Stimulated activated CD4-positive, alpha-beta T cell treated with anti-CD3 and anti-CD28 coated beads, TNF-alpha, amount 100 ng/mL, for 24 hours (primary cell): ENCODE measurements around the gene HNRNPH1.
"Not testable (repeated sequence)": the region's sequence is repeated elsewhere in the genome, so short reads cannot be mapped to it uniquely, and the experiment has no call there.

Source experiments
- DNase-seq, 3 experiments: peaks; one replicate each; pipeline ENCODE4 v3.0.0-alpha.2; 2020; ENCODE audit warnings: low read depth in 3 of 3

The HNRNPH1 gene

GRCh38 chr5:179623003-179623905 lies at the start of gene HNRNPH1:
HNRNPH1 (minus strand) TSS chr5:179623671; CDS start chr5:179623133, 538 bp downstream.
- DNase-seq, result peak; percentile 97

DNA sequence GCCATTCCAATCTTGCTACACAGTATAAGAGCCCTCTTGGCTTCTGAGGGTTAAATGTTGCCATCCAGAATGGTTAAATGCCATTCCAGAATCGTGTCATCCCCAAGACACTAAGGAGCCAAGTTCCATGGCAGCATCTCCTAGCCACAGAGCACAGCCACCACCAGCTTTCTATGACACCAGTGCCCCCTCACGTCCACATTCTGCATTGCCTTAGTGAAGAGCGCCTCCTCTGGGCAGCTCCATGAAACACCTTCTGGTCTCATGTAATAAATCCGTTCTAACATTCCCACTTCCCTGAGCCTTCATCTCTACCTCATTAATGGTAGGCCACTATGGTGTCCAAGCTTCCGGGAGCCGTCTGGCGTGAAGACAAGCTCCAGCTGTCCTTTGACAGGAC lies 44.9 kb upstream of the HNRNPH1 start:
- peak in 1 of 3 experiments; percentile 22 for DNase-seq

DNA sequence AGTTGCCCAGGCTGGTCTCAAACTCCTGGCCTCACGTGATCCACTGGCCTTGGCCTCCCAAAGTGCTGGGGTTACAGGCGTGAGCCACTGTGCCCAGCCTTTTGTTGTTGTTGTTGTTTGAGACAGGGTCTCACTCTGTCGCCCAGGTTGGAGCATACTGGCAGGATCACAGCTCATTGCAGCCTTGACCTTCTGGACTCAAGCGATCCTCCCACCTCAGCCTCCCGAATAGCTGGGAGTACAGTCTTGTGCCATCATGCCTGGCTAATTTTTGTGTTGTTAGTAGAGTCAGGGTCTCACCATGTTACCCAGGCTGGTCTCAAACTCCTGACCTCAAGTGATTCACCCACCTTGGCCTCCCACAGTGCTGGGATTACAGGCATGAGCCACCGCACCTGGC lies 38.2 kb upstream of the HNRNPH1 start:
- not testable (repeated sequence) for DNase-seq

- DNase-seq, result not testable (repeated sequence)
Measured at GRCh38 chr5:179658179-179658856, 34.8 kb upstream of the HNRNPH1 start.

DNA sequence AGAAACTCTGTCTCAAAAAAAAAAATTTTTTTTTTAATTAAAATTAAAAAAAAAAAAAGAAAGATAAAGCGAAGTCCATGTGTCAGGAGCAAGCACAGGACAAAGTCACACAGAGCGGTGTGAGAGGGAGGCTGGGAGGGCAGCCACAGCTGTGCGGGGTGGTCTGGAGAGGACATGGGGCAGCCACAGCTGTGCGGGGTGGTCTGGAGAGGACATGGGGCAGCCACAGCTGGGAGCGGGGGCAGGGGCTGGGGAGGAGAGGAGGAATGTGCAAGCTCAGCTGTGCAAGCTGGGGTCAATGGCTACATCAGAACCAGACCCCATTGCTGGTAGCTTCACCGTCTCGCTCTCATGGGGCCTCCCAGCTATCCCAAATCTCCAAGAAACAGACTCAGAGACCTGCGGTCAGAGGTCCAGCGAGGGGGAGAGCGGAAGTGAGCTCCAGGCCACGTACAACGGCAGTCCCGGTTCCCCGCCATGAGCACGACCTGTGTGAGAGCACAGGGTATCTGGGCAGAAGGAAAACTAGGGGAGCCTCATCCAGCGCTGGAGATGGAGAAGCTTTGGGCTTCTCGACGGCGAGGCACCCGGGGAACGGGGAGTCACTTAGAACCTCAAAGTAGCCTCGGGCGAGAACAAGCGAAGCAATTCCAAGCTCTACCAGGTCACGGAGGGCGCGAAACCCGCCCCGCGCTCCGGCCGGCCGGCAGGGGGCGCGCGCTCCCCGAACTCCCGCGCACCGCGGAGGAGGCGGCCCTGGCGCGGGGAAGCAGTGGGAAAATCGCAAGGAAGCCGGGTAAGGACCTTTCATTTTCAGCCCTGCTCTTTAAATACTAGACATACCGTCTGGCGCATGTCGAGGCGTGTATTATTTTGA lies 34.1 kb upstream of the HNRNPH1 start:
- not testable (repeated sequence) for DNase-seq

GRCh38 chr5:179653135-179653534 lies 29.7 kb upstream of the HNRNPH1 start:
- DNase-seq, result not testable (repeated sequence)

- not testable (repeated sequence) for DNase-seq
Measured at GRCh38 chr5:179650245-179650644, 26.8 kb upstream of the HNRNPH1 start.

GRCh38 chr5:179649166-179649703 lies 25.8 kb upstream of the HNRNPH1 start:
- not testable (repeated sequence) for DNase-seq

DNA sequence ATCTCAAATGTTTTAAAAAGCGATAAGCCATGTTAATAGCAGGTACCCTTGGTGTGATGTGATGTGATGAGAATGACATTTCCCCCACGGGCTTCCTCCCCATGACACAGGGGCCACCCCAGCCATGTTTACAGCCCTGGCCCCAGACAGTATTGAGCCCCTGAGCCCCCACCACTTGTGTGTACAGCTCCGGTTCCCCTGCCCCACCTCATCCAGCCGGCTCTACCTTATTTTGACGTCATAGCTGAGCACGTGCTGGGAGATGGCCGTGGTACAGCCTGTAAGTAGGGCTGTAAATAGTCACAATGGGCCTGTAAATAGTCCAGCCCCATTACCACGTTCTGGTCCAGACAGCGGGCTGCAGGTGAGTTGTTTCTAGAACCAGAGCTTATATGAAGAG lies 24.9 kb upstream of the HNRNPH1 start:
- DNase-seq, result no peak

DNA sequence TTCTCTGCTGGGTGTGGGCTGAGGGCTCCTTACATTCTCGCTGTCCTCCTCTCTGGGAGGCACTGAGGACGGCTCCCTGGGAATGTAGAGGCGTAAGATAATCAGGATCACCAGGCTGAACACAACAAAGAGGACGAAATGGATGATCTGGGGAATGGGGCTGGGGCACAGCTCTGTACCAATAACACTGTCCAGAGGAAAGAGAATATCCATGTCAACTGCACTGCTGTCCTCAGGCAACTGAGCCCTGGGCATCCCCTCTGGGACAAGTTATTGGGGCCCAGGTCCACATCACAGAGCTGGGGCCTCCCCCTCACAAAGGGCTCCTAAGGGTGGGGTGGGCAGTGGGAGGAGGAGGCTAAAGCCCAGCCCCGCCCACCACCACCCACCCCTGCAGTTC lies 21.3 kb upstream of the HNRNPH1 start:
- not testable (repeated sequence) for DNase-seq

- DNase-seq, result not testable (repeated sequence)
Measured at GRCh38 chr5:179643141-179643920, 19.9 kb upstream of the HNRNPH1 start.

- DNase-seq, result not testable (repeated sequence)
Measured at GRCh38 chr5:179642626-179643025, 19.2 kb upstream of the HNRNPH1 start.

GRCh38 chr5:179641745-179642144 lies 18.3 kb upstream of the HNRNPH1 start:
- not testable (repeated sequence) for DNase-seq

DNA sequence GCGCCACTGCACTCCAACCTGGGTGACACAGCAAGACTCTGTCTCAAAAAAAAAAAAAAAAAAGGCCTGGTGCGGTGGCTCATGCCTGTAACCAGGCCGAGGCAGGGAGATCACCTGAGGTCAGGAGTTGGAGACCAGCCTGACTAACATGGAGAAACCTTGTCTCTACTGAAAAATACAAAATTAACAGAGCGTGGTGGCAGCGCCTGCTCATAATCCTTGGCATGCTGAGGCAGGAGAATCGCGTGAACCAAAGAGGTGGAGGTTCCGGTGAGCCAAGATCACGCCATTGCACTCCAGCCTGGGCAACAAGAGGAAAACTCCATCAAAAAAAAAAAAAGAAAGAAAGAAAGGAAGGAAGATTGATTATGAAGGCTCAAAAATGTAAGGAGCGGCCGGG lies 15.8 kb upstream of the HNRNPH1 start:
- not testable (repeated sequence) for DNase-seq

DNA sequence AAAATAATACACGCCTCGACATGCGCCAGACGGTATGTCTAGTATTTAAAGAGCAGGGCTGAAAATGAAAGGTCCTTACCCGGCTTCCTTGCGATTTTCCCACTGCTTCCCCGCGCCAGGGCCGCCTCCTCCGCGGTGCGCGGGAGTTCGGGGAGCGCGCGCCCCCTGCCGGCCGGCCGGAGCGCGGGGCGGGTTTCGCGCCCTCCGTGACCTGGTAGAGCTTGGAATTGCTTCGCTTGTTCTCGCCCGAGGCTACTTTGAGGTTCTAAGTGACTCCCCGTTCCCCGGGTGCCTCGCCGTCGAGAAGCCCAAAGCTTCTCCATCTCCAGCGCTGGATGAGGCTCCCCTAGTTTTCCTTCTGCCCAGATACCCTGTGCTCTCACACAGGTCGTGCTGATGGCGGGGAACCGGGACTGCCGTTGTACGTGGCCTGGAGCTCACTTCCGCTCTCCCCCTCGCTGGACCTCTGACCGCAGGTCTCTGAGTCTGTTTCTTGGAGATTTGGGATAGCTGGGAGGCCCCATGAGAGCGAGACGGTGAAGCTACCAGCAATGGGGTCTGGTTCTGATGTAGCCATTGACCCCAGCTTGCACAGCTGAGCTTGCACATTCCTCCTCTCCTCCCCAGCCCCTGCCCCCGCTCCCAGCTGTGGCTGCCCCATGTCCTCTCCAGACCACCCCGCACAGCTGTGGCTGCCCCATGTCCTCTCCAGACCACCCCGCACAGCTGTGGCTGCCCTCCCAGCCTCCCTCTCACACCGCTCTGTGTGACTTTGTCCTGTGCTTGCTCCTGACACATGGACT lies 11.1 kb upstream of the HNRNPH1 start:
- not testable (repeated sequence) for DNase-seq

DNA sequence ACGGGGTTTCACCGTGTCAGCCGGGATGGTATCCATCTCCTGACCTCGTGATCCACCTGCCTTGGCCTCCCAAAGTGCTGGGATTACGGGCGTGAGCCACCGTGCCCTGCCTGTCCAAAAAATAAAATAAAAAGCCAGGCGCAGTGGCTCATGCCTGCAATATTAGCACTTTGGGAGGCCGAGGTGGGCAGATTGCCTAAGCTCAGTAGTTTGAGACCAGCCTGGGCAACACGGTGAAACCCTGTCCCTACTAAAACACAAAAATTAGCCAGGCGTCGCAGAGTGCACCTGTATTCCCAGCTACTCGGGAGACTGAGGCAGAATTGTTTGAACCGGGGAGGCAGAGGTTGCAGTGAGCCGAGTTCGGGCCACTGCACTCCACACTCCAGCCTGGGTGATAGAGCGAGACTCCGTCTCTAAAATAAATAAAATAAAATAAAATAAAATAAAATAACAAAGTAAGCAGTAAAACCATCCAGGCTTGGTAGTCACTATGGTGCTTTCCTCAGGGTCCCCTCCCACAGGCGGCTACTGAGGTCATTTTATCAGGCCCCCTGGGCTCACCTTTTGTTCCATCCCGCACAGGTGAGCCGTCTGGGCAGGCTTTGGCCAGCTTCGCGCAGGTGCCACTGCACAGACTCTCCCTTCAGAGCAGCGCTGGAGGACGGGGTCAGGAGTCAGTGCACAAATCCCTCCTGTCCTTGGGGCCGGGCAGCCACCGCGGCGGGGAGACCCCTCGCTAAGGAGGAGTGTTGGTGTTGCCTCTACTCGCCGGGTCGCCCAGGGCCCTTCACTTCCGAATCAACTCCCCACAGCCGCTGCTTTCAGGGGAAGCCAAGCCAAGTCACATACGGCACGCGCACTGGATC lies 10.3 kb upstream of the HNRNPH1 start:
- not testable (repeated sequence) for DNase-seq

DNA sequence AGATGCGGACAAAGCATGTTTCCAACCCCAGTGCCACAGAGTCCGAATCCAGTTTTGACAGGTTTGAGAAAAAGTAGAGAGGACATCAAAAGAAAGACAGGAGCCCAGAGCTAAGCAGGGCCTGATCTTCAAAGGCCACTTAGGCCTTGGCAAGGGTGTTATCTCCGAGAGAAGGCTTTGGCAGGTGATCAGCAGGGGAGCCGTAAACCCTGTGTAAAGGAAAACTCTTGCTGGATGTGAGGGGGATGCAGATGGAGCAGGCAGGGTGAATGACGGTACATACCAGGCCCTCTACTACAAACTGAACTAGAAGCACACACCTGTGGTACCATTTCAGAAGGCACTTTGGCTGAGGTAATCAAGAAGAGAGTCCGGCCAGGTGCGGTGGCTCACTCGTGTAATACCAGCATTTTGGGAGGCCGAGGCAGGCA lies 1.4 kb upstream of the HNRNPH1 start:
- DNase-seq, result no peak

DNA sequence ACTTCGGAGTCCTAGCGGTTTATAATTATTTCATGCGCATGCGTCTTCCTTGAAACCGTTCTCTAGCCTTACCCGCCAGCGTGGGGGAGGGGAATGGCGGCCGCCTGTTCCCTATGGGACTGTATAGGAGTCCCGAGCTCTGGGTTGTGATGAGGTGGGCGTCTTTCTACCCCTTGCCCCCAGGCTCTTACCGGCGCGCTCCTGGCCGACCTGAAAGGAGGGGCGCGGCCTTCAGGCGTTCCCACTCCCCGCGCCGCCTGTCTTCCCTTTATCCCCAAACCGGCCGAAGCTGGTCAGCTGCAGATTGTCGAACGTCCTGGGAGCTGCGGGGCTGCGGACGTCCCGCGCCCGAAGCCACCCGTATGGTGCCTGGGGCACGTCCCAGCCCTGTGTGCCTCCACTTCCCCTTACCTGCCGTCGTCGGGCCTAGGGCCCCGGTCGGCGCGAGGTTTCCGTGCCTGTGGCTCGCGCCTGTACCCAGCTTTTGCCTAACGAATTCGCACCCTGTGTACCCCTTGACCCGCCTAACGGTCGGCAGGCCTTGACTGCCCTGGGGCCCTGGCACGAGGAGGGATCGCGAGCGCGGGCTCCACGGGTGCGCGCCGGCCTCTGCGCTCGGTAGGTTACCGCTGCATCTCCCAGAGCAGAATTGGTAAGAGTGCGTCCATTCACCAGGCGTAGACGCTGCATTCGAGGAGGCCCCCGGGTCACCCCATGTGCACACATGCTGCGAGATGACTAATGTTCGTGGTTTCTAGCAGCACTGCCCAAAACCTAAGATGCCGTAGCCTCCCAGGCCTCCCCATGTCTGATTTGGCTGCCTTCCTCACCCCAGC lies 653 bp upstream of the HNRNPH1 start:
- peak in 2 of 3 experiments; percentile 27 to 59 for DNase-seq
